PC-3 (cell line): ENCODE measurements around the gene ATF1. TPM values are rescaled to one million over a fixed set of nuclear protein-coding genes. Genes with fewer than 3 reads are reported as not detected.

ENCODE experiments used
- ATAC-seq: fragments of 200-7000 bp; cut with Tn5 transposase; 2 replicates; pipeline ENCODE4 v1.9.1; 2020; ENCODE audit warnings: mild to moderate bottlenecking, moderate library complexity
- BruUV-seq: library from RNA; stranded (reverse); fragments of 400-500 nt; replicated peaks from 2 replicates; lab custom pipeline; 2021; lab: Mats Ljungman, UMichigan
- CTCF ChIA-PET: fragments of 300-600 bp; sonication (Branson Sonifier 250); formaldehyde crosslinking; loops from one replicate; lab custom pipeline; 2022; ENCODE audit warnings: antibody characterized with exemption; lab: Charles Lee
- POLR2A ChIA-PET: fragments of 300-600 bp; sonication (Branson Sonifier 250); formaldehyde crosslinking; loops from one replicate; lab custom pipeline; 2022; ENCODE audit warnings: antibody characterized with exemption; ENCODE audit not compliant: unreplicated experiment; lab: Charles Lee
- DNase-seq: peaks from one replicate; pipeline ENCODE4 v3.0.0-alpha.2; 2015
- H2AFZ ChIP-seq: fragments of 300-600 bp; sonication (generic); 2 replicates; pipeline ENCODE4 v1.6.0; 2016; ENCODE audit warnings: antibody characterized with exemption, low read length
- H3F3A ChIP-seq: fragments of 300-600 bp; sonication (generic); one replicate; pipeline ENCODE4 v1.6.0; 2017; ENCODE audit warnings: antibody characterized with exemption, low read length, control low read depth, mild to moderate bottlenecking; ENCODE audit not compliant: unreplicated experiment
- H3K27ac ChIP-seq: fragments of 300-600 bp; sonication (generic); 2 replicates; pipeline ENCODE4 v1.5.1; 2016; ENCODE audit warnings: mild to moderate bottlenecking, low read length
- H3K27me3 ChIP-seq: fragments of 300-600 bp; sonication (generic); 2 replicates; pipeline ENCODE4 v1.6.1; 2016; ENCODE audit warnings: low read length, mixed read lengths
- H3K36me3 ChIP-seq: fragments of 300-600 bp; sonication (generic); 2 replicates; pipeline ENCODE4 v1.6.1; 2016; ENCODE audit warnings: low read depth, mixed run types, low read length, mixed read lengths
- H3K4me1 ChIP-seq: fragments of 300-600 bp; sonication (generic); 2 replicates; pipeline ENCODE4 v1.5.1; 2016; ENCODE audit warnings: low read length; ENCODE audit not compliant: insufficient read depth
- H3K4me2 ChIP-seq: fragments of 300-600 bp; sonication (generic); 2 replicates; pipeline ENCODE4 v1.6.0; 2016; ENCODE audit warnings: low read length
- H3K4me3 ChIP-seq: fragments of 300-600 bp; sonication (generic); 2 replicates; pipeline ENCODE4 v1.5.1; 2016; ENCODE audit warnings: mild to moderate bottlenecking, low read length, mixed read lengths
- H3K79me2 ChIP-seq: fragments of 300-600 bp; sonication (generic); 2 replicates; pipeline ENCODE4 v1.6.1; 2017; ENCODE audit warnings: low read length, mixed read lengths
- H3K9ac ChIP-seq: fragments of 300-600 bp; sonication (generic); 2 replicates; pipeline ENCODE4 v1.6.0; 2016; ENCODE audit warnings: mild to moderate bottlenecking, low read length
- H3K9me2 ChIP-seq: fragments of 300-600 bp; sonication (generic); replicated peaks from 2 replicates; pipeline ENCODE4 v1.6.1; 2016; ENCODE audit warnings: mixed run types, low read length, mixed read lengths
- H3K9me3 ChIP-seq: fragments of 300-600 bp; sonication (generic); 2 replicates; pipeline ENCODE4 v1.6.1; 2016; ENCODE audit warnings: low read length, mixed read lengths
- H4K20me1 ChIP-seq: fragments of 300-600 bp; sonication (generic); 2 replicates; pipeline ENCODE4 v1.6.1; 2016; ENCODE audit warnings: low read length, mixed read lengths
- EZH2 ChIP-seq: fragments of 300-600 bp; sonication (generic); IDR thresholded peaks from one replicate; pipeline ENCODE4 v1.6.1; 2017; ENCODE audit warnings: antibody characterized with exemption, mild to moderate bottlenecking, low read length; ENCODE audit not compliant: unreplicated experiment
- EZH2phosphoT487 ChIP-seq: fragments of 300-600 bp; sonication (generic); IDR thresholded peaks from 2 replicates; pipeline ENCODE4 v1.6.1; 2018; ENCODE audit warnings: mild to moderate bottlenecking, antibody characterized with exemption, low read length, borderline replicate concordance
- intact Hi-C: fragments of 100-400 bp; cut with micrococcal nuclease; formaldehyde crosslinking; loops from 2 replicates; pipeline ENCODE4 v1.9.0; 2023
- total RNA-seq: library from RNA; depleted of rRNA; stranded (reverse); fragments of >200 nt; gene quantifications from 2 replicates; pipeline ENCODE4 v1.2.3, GENCODE V29; 2014
- TF ChIP-seq, protein P1 (sequence below): fragments of 300-600 bp; sonication (generic); conservative IDR thresholded peaks from 2 replicates; pipeline ENCODE4 v1.5.1; 2017; ENCODE audit warnings: antibody characterized with exemption, low read depth, mild to moderate bottlenecking, low read length

ATF1 gene
- total RNA-seq, 1 experiment from 2014 or later, result 67.2 TPM

DNA sequence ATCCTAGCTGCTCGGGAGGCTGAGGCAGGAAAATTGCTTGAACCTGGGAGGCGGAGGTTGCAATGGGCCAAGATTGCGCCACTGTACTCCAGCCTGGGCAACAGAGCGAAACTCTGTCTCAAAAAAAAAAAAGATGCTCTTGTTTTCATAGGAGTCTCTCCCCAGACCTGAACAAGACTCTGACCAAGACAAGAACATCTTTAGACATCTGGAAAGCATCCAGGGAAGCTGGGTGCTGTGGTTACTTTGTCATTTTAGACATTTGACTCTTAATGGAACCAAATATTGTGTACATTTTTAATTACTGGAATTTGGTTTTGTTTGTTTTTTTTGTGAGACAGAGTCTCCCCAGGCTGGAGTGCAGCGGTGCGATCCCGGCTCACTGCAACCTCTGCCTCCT lies 21.1 kb upstream of the ATF1 start:
- no TSS peak for BruUV-seq
- Histone ChIP-seq H3K27me3 (no peaks in the 10 kb centered on the region), H3K9me2 (no peaks in the 10 kb centered on the region), H4K20me1 (no peaks in the 10 kb centered on the region), H3F3A (no peaks in the 10 kb centered on the region), H3K27ac (no peak overlapping the region), H3K4me3 (no peak overlapping the region), H3K79me2 (no peaks in the 10 kb centered on the region), H3K36me3 (peaks cover 67% of the 10 kb centered on the region), H3K9me3 (no peaks in the 10 kb centered on the region), H2AFZ (no peak overlapping the region), H3K4me2 (no peak overlapping the region), H3K9ac (no peak overlapping the region), H3K4me1 (no peaks in the 10 kb centered on the region)
- POLR2A ChIA-PET, result no interaction called here
- intact Hi-C loops, result no loop called here
- ATAC-seq (no peak), DNase-seq (no peak)
- TF ChIP-seq, protein P1, sequence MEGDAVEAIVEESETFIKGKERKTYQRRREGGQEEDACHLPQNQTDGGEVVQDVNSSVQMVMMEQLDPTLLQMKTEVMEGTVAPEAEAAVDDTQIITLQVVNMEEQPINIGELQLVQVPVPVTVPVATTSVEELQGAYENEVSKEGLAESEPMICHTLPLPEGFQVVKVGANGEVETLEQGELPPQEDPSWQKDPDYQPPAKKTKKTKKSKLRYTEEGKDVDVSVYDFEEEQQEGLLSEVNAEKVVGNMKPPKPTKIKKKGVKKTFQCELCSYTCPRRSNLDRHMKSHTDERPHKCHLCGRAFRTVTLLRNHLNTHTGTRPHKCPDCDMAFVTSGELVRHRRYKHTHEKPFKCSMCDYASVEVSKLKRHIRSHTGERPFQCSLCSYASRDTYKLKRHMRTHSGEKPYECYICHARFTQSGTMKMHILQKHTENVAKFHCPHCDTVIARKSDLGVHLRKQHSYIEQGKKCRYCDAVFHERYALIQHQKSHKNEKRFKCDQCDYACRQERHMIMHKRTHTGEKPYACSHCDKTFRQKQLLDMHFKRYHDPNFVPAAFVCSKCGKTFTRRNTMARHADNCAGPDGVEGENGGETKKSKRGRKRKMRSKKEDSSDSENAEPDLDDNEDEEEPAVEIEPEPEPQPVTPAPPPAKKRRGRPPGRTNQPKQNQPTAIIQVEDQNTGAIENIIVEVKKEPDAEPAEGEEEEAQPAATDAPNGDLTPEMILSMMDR, result no peak
- TF ChIP-seq EZH2 (no peak), EZH2phosphoT487 (no peak)
- CTCF ChIA-PET, result no interaction called here

- intact Hi-C loops, result no loop called here
These were observed 18.0 kb upstream of the ATF1 start for GRCh38 chr12:50745861-50746260.

DNA sequence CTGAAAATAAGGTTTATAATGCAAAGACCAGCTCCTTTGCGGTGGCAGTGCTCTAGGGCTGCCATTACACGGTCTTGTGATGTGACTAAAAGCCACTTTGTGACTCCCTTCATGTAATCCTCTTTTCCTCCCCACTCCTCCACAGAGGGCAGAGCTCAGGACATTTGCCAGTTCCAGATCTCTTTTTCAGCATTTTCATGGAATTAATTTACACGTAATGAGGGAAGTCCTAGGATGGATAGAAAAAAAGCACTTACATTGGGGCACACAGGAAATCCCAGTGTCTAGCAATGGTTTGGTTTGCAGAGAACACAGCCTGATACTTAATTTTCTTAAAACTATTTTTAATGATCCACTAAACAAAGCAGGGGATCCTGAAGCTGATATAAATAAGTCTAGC lies 17.5 kb upstream of the ATF1 start:
- no peaks in the 10 kb centered on the region for H4K20me1 ChIP-seq
- ATAC-seq (no peak), DNase-seq (no peak)
- intact Hi-C loops, result no loop called here
- H3K36me3 ChIP-seq, result peaks cover 42% of the 10 kb centered on the region
- H3K9me3 ChIP-seq, result no peaks in the 10 kb centered on the region
- H3K9ac ChIP-seq, result no peak overlapping the region
- ChIA-PET CTCF (no interaction called here), POLR2A (no interaction called here)
- no peaks in the 10 kb centered on the region for H3K4me1 ChIP-seq
- H3K27me3 ChIP-seq, result no peaks in the 10 kb centered on the region
- TF ChIP-seq, protein P1, result no peak
- TF ChIP-seq EZH2phosphoT487 (no peak), EZH2 (no peak)
- no peak overlapping the region for H2AFZ ChIP-seq
- H3F3A ChIP-seq, result no peaks in the 10 kb centered on the region
- BruUV-seq, result no TSS peak
- H3K79me2 ChIP-seq, result no peaks in the 10 kb centered on the region
- H3K4me3 ChIP-seq, result no peak overlapping the region
- H3K9me2 ChIP-seq, result no peaks in the 10 kb centered on the region
- no peak overlapping the region for H3K4me2 ChIP-seq
- H3K27ac ChIP-seq, result no peak overlapping the region

More at GRCh38 chr12:50745861-50746260, 18.0 kb upstream of the ATF1 start:
- no TSS peak for BruUV-seq
- DNase-seq (no peak), ATAC-seq (no peak)
- Histone ChIP-seq H3K27ac (no peak overlapping the region), H3K4me2 (no peak overlapping the region), H3K9me3 (no peaks in the 10 kb centered on the region), H3K27me3 (no peaks in the 10 kb centered on the region), H2AFZ (no peak overlapping the region), H3F3A (no peaks in the 10 kb centered on the region), H4K20me1 (no peaks in the 10 kb centered on the region), H3K4me3 (no peak overlapping the region), H3K36me3 (peaks cover 47% of the 10 kb centered on the region), H3K9ac (no peak overlapping the region), H3K79me2 (no peaks in the 10 kb centered on the region), H3K4me1 (no peaks in the 10 kb centered on the region), H3K9me2 (no peaks in the 10 kb centered on the region)
- CTCF ChIA-PET, result no interaction called here
- TF ChIP-seq, protein P1, result no peak
- TF ChIP-seq EZH2phosphoT487 (no peak), EZH2 (no peak)
- POLR2A ChIA-PET, result no interaction called here
